ENCODE results near the gene CTAGE6.
"Not testable (repeated sequence)": the region's sequence is repeated elsewhere in the genome, so short reads cannot be mapped to it uniquely, and the experiment has no call there.

Gene CTAGE6

DNA sequence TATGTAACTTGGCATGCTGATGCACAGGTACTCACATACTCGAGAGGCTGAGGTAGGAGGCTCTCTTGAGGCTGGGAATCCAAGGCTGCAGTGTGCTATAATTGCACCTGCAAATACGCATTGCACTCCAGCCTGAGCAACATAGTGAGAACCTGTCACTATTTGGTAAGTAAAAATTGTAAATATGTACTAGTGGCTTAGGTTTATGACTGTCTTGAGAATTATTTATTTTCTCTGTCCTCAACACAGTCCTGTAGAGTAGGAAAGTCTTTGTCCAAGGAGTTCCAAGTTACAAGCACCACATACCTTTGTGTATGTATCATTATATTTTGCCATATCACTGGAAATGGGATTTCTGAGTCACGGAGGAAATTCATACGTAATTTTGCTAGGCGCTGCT is 45.1 kb downstream of the CTAGE6 start:
- not testable (repeated sequence) for H3K4me3 ChIP-seq (ENCODE audit: low read length); H3K4me1 ChIP-seq (ENCODE audit: control insufficient read depth, low read depth, low read length); H3K9ac ChIP-seq (ENCODE audit: low read length); H3K36me3 ChIP-seq (ENCODE audit: control insufficient read depth, low read depth, low read length); H3K27me3 ChIP-seq (ENCODE audit: control insufficient read depth, insufficient read depth, low read length); H3K27ac ChIP-seq (ENCODE audit: low read length); H3K9me3 ChIP-seq (ENCODE audit: control insufficient read depth, low read depth, low read length)

GRCh38 chr7:143711727-143712324 is 45.7 kb downstream of the CTAGE6 start:
- H3K27me3 ChIP-seq (ENCODE audit: control insufficient read depth, insufficient read depth, low read length); H3K27ac ChIP-seq (ENCODE audit: low read length); H3K9me3 ChIP-seq (ENCODE audit: control insufficient read depth, low read depth, low read length); H3K4me1 ChIP-seq (ENCODE audit: control insufficient read depth, low read depth, low read length); H3K9ac ChIP-seq (ENCODE audit: low read length); H3K4me3 ChIP-seq (ENCODE audit: low read length); H3K36me3 ChIP-seq (ENCODE audit: control insufficient read depth, low read depth, low read length): not testable (repeated sequence)

- H3K4me1 ChIP-seq (ENCODE audit: control insufficient read depth, low read depth, low read length); H3K27me3 ChIP-seq (ENCODE audit: control insufficient read depth, insufficient read depth, low read length); H3K9me3 ChIP-seq (ENCODE audit: control insufficient read depth, low read depth, low read length); H3K4me3 ChIP-seq (ENCODE audit: low read length); H3K27ac ChIP-seq (ENCODE audit: low read length); H3K9ac ChIP-seq (ENCODE audit: low read length); H3K36me3 ChIP-seq (ENCODE audit: control insufficient read depth, low read depth, low read length): not testable (repeated sequence)
These were observed 47.6 kb downstream of the CTAGE6 start for GRCh38 chr7:143709895-143710294.
